NT2/D1 (cell line): ENCODE data around the gene ZNF653.
"Not testable (repeated sequence)": the region's sequence is repeated elsewhere in the genome, so short reads cannot be mapped to it uniquely, and the experiment has no call there.

ENCODE experiments used
- DNase-seq: peaks from one replicate; pipeline ENCODE4 v3.0.0-alpha.2; 2011; ENCODE audit warnings: low read depth, low spot score
- H3K27me3 ChIP-seq: 2 replicates; pipeline ENCODE4 v1.6.0; 2011; ENCODE audit warnings: mild to moderate bottlenecking; ENCODE audit not compliant: insufficient read length, insufficient read depth
- H3K36me3 ChIP-seq: 2 replicates; pipeline ENCODE4 v1.6.1; 2011; ENCODE audit warnings: mild to moderate bottlenecking, low read length, mixed read lengths; ENCODE audit not compliant: insufficient read depth, insufficient read length
- H3K4me1 ChIP-seq: 2 replicates; pipeline ENCODE4 v1.5.1; 2011; ENCODE audit not compliant: insufficient read depth, insufficient read length
- H3K4me3 ChIP-seq: 2 replicates; pipeline ENCODE4 v1.5.1; 2011; ENCODE audit warnings: low read depth; ENCODE audit not compliant: insufficient read length
- H3K9ac ChIP-seq: 2 replicates; pipeline ENCODE4 v1.6.0; 2011; ENCODE audit warnings: low read depth; ENCODE audit not compliant: insufficient read length
- H3K9me3 ChIP-seq: 2 replicates; pipeline ENCODE4 v1.5.1; 2011; ENCODE audit warnings: mild to moderate bottlenecking, low read length; ENCODE audit not compliant: insufficient read depth
- SUZ12 ChIP-seq: IDR thresholded peaks from 2 replicates; pipeline ENCODE4 v1.6.1; 2011; ENCODE audit not compliant: insufficient read length, insufficient read depth; ENCODE audit errors: extremely low read depth
- YY1 ChIP-seq: IDR thresholded peaks from 2 replicates; pipeline ENCODE4 v1.6.1; 2011; ENCODE audit not compliant: insufficient read length, insufficient read depth
- ZNF274 ChIP-seq: IDR thresholded peaks from 2 replicates; pipeline ENCODE4 v1.6.1; 2011; ENCODE audit warnings: mild to moderate bottlenecking, low read depth, low read length

ZNF653 gene

DNA sequence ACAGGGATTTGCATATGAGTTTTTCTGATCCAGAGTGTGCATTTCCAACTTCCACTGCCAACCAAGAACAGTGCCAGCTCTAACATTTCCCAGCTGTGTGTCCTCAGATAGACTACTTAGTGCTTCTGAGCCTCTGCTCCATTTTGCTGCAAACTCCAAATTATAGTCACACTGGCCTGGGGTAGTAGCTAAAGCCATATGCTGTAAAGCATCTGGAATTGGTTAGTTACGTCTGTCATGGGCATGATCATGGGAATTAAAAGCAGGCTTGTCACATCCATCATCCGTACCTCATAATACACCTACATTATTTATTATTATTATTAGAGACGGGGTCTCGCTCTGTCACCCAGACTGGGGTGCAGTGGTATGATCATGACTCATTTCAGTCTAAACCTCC lies 31.9 kb downstream of the ZNF653 start:
- H3K4me1 ChIP-seq = peaks cover 5% of the 10 kb centered on the region
- H3K4me3 ChIP-seq = no peak overlapping the region
- H3K9me3 ChIP-seq = no peaks in the 10 kb centered on the region
- peaks cover 3% of the 10 kb centered on the region for H3K27me3 ChIP-seq
- no peak for DNase-seq
- TF ChIP-seq SUZ12 (no peak), YY1 (no peak), ZNF274 (no peak)
- no peak overlapping the region for H3K9ac ChIP-seq
- H3K36me3 ChIP-seq = no peaks in the 10 kb centered on the region

- peaks cover 17% of the 10 kb centered on the region for H3K4me1 ChIP-seq
- H3K27me3 ChIP-seq, H3K9me3 ChIP-seq, H3K9ac ChIP-seq, H3K36me3 ChIP-seq, DNase-seq, H3K4me3 ChIP-seq: not testable (repeated sequence)
These were observed 37.3 kb downstream of the ZNF653 start for GRCh38 chr19:11468266-11468845.

DNA sequence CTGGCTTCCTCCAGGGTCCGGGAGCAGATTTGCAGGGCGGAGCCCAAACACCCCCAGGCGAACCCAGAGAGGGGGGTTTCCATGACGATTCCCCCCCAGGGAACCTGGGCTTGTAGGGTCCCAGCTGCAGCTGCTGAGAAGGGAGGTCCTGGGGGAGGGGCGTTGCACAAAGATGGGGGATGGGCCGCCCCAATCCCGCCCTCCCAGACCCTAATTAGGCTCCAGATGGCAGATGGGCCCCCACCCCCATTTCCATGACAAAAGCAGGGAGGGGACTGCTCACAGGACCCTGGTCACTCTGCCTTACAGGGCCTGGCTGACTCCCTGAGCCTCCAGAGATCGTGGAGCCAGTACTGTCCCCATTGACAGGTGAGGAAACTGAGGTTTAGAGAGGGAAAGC lies 40.0 kb downstream of the ZNF653 start:
- no peaks in the 10 kb centered on the region for H3K9me3 ChIP-seq
- no peak overlapping the region for H3K9ac ChIP-seq
- H3K4me1 ChIP-seq = peaks cover 17% of the 10 kb centered on the region
- no peak for TF ChIP-seq SUZ12
- no peak for TF ChIP-seq ZNF274
- no peak for TF ChIP-seq YY1
- DNase-seq = no peak
- H3K27me3 ChIP-seq = no peaks in the 10 kb centered on the region
- H3K36me3 ChIP-seq = no peaks in the 10 kb centered on the region
- no peak overlapping the region for H3K4me3 ChIP-seq

DNA sequence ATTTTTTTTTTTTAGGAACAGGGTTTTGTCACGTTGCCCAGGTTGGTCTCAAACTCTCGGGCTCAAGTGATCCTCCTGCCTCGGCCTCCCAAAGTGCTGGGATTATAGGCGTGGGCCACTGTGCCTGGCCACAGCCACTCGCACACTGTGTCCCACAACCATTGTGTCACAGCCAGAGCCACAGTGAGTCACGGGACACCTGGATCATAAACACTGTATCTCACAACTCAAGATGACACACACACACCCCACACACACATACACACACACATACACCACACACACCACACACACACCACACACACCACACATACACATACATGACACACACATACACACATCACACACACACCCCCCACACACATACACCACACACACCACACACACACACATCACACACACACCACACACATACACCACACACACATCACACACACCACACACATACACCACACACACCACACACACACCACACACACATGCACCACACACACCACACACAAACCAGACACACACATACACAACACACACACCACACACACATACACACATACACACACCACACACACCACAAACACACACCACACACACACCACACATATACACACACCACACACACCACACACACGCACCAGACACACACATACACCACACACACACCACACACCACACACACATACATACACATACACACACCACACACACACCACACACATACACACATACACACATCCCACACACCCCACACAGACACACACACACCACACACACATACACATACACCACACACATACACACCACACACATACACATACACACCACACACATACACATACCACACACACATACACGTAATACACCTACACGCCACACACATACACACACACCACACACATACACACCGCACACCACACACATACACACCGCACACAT lies 41.0 kb downstream of the ZNF653 start:
- Histone ChIP-seq H3K4me3 (no peak overlapping the region), H3K9ac (no peak overlapping the region), H3K4me1 (peaks cover 17% of the 10 kb centered on the region), H3K36me3 (no peaks in the 10 kb centered on the region), H3K9me3 (no peaks in the 10 kb centered on the region), H3K27me3 (no peaks in the 10 kb centered on the region)
- TF ChIP-seq SUZ12 (no peak), ZNF274 (no peak), YY1 (no peak)
- DNase-seq = no peak

- no peak for TF ChIP-seq ZNF274
- TF ChIP-seq SUZ12 = no peak
- no peak for TF ChIP-seq YY1
- H3K4me3 ChIP-seq = no peak overlapping the region
These were observed 42.2 kb downstream of the ZNF653 start for GRCh38 chr19:11463391-11463790.

GRCh38 chr19:11461453-11461852 lies 44.2 kb downstream of the ZNF653 start:
- peaks cover 22% of the 10 kb centered on the region for H3K4me1 ChIP-seq
- DNase-seq = no peak
- no peaks in the 10 kb centered on the region for H3K27me3 ChIP-seq
- no peak overlapping the region for H3K9ac ChIP-seq
- H3K4me3 ChIP-seq = no peak overlapping the region
- H3K9me3 ChIP-seq = no peaks in the 10 kb centered on the region
- H3K36me3 ChIP-seq = no peaks in the 10 kb centered on the region
- no peak for TF ChIP-seq ZNF274
- no peak for TF ChIP-seq YY1
- TF ChIP-seq SUZ12 = no peak

More at GRCh38 chr19:11463391-11463790, 42.2 kb downstream of the ZNF653 start:
- no peaks in the 10 kb centered on the region for H3K36me3 ChIP-seq
- H3K9me3 ChIP-seq = no peaks in the 10 kb centered on the region
- no peak for DNase-seq
- H3K9ac ChIP-seq = no peak overlapping the region
- H3K4me1 ChIP-seq = peaks cover 17% of the 10 kb centered on the region
- no peaks in the 10 kb centered on the region for H3K27me3 ChIP-seq

DNA sequence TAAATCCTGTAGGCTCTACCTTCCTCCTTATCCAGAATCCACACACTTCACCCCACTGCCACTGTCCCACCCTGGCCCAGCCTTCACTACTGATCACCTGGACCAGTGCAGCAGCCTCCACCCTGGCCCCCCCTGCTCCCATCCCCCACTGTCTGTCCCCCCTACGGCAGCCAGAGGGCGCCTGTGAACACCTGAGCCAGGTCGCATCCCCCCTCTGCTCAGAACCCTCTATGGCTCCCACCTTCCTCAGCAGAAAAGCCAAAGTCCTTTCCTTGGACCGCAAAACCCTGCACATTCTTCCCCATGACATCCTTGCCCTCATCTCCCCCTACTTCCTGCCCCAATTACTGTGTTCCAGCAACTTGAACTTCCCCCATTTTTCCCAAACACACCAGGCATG lies 45.4 kb downstream of the ZNF653 start:
- DNase-seq = no peak
- H3K27me3 ChIP-seq = no peaks in the 10 kb centered on the region
- H3K4me3 ChIP-seq = no peak overlapping the region
- H3K4me1 ChIP-seq = peaks cover 15% of the 10 kb centered on the region
- no peaks in the 10 kb centered on the region for H3K36me3 ChIP-seq
- H3K9me3 ChIP-seq = no peaks in the 10 kb centered on the region
- no peak overlapping the region for H3K9ac ChIP-seq
- TF ChIP-seq ZNF274 (no peak), YY1 (no peak), SUZ12 (no peak)

DNA sequence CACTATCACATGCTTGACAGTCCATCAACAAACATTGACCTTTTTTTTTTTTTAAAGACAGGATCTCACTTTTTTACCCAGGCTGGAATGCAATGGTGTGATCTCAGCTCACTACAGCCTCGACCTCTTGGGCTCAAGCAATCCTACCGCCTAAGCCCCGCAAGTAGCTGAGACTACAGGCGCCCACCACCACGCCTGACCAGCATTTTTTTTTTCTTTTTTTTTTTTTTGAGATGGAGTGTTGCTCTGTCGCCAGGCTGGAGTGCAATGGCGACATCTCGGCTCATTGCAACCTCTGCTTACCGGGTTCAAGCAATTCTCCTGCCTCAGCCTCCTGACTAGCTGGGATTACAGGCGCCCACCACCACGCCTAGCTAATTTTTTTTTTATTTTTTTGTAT lies 46.7 kb downstream of the ZNF653 start:
- not testable (repeated sequence) for H3K4me1 ChIP-seq, H3K9ac ChIP-seq, H3K27me3 ChIP-seq, H3K36me3 ChIP-seq, H3K4me3 ChIP-seq, H3K9me3 ChIP-seq, DNase-seq
